Activated CD4-positive, alpha-beta T cell treated with anti-CD3 and anti-CD28 coated beads for 24 hours (primary cell): ENCODE data around the gene IFNK.
A peak's percentile ranks its signal among the peaks of the same experiment; 100 is the strongest.

Experiments used
- DNase-seq, 2 donors: peaks; one replicate each; pipeline ENCODE4 v3.0.0-alpha.2; 2020; ENCODE audit warnings: low read depth in 2 of 2

IFNK gene

DNA sequence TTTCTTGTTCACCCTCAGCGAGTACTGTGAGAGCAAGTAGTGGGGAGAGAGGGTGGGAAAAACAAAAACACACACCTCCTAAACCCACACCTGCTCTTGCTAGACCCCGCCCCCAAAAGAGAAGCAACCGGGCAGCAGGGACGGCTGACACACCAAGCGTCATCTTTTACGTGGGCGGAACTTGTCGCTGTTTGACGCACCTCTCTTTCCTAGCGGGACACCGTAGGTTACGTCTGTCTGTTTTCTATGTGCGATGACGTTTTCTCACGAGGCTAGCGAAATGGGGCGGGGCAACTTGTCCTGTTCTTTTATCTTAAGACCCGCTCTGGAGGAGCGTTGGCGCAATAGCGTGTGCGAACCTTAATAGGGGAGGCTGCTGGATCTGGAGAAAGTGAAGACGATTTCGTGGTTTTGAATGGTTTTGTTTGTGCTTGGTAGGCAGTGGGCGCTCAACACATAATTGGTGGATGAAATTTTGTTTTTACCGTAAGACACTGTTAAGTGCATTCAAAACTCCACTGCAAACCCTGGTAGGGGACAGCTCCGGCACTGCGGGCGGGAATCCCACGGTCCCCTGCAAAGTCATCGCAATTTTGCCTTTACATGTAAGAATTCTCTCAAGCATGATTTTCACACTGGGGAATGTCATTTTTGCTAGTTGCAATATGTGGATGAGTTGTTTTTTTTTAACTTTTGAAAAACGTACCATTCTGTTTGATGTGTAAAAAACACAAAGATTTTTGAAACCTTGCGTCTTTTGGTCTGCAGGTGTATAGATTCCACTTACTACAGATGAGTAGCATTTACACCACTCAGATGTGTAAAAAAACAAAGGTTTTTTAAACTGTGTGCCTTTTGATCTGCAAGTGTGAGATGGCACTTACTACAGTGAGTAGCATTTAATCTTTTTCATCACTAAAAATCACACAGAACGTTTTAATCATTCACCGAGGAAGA lies 49.8 kb downstream of the IFNK start:
- DNase-seq, result peak; percentile 88 to 91
